RWPE1 (cell line): ENCODE measurements around the gene UPK3BL1.
A peak's percentile ranks its signal among the peaks of the same experiment; 100 is the strongest.
"Not testable (repeated sequence)": the region's sequence is repeated elsewhere in the genome, so short reads cannot be mapped to it uniquely, and the experiment has no call there.

Source experiments
- CTCF ChIA-PET: fragments of 350-600 bp; sonication (Branson Sonifier 250); formaldehyde crosslinking; extraction: SDS; loops from one replicate; lab custom pipeline; 2021; lab: Yijun Ruan, JAX
- POLR2A ChIA-PET: fragments of 400-600 bp; formaldehyde crosslinking; extraction: SDS; loops from one replicate; lab custom pipeline; 2020; ENCODE audit warnings: antibody characterized with exemption; ENCODE audit not compliant: low non-redundant PET; lab: Yijun Ruan, JAX
- DNase-seq: peaks from one replicate; pipeline ENCODE4 v3.0.0; 2012; ENCODE audit warnings: low spot score
- H3K27ac ChIP-seq: fragments of 450-650 bp; 2 replicates; pipeline ENCODE4 v1.5.1; 2017

The UPK3BL1 gene

GRCh38 chr7:102647813-102648212 lies 5.2 kb upstream of the UPK3BL1 start:
- DNase-seq, H3K27ac ChIP-seq, POLR2A ChIA-PET, CTCF ChIA-PET: not testable (repeated sequence)

GRCh38 chr7:102643404-102643803 lies 813 bp upstream of the UPK3BL1 start:
- CTCF ChIA-PET, POLR2A ChIA-PET, DNase-seq, H3K27ac ChIP-seq: not testable (repeated sequence)

- H3K27ac ChIP-seq, POLR2A ChIA-PET, CTCF ChIA-PET, DNase-seq: not testable (repeated sequence)
Observed at GRCh38 chr7:102638848-102639247, 3.7 kb downstream of the UPK3BL1 start.

- POLR2A ChIA-PET, CTCF ChIA-PET, H3K27ac ChIP-seq, DNase-seq: not testable (repeated sequence)
Observed at GRCh38 chr7:102636956-102637355, 5.6 kb downstream of the UPK3BL1 start.

GRCh38 chr7:102635354-102635753 lies 7.2 kb downstream of the UPK3BL1 start:
- POLR2A ChIA-PET, CTCF ChIA-PET, H3K27ac ChIP-seq: not testable (repeated sequence)

DNA sequence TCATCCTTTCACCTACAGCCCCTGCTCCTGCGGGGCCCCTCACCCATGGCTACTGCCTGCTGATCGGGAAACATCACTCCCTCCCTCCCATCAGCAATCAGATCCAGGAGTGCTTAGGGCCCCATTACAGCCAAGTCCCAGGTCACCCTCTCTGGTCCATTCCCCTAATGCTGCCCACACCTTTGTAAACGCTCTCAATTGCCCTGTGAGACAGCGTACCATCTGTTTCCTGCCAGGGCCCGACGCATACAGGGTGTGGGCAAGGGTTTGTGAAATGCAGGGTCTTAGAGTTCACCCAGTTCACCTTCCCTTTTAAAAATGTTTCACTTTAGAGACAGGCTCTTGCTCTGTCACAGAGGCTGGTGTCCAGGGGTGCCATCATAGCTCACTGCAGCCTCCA lies 8.3 kb downstream of the UPK3BL1 start:
- H3K27ac ChIP-seq, POLR2A ChIA-PET, CTCF ChIA-PET, DNase-seq: not testable (repeated sequence)

More at GRCh38 chr7:102635354-102635753, 7.2 kb downstream of the UPK3BL1 start:
- not testable (repeated sequence) for DNase-seq

DNA sequence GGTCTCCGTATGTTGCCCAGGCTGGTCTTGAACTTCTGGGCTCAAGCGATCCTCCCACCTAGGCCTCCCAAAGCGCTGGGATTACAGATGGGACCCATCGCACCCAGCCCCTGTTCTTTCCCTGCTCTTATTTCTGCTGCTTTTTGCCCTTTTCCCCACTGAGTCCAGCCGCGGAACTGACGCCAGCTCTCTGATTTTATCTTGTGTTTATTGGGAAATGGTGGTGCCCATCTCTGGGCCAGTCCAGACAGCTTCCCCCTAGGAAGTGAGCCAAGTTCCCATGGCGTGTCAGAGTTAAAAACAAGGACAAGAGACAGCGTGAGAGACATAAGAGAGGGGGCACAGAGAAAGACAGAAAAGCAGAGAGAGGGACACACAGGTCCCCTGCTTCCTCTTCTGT lies 12.0 kb downstream of the UPK3BL1 start:
- POLR2A ChIA-PET, DNase-seq, CTCF ChIA-PET: not testable (repeated sequence)
- peak overlapping the region; percentile 42; the same call in 1 of the 2 replicates for H3K27ac ChIP-seq

DNA sequence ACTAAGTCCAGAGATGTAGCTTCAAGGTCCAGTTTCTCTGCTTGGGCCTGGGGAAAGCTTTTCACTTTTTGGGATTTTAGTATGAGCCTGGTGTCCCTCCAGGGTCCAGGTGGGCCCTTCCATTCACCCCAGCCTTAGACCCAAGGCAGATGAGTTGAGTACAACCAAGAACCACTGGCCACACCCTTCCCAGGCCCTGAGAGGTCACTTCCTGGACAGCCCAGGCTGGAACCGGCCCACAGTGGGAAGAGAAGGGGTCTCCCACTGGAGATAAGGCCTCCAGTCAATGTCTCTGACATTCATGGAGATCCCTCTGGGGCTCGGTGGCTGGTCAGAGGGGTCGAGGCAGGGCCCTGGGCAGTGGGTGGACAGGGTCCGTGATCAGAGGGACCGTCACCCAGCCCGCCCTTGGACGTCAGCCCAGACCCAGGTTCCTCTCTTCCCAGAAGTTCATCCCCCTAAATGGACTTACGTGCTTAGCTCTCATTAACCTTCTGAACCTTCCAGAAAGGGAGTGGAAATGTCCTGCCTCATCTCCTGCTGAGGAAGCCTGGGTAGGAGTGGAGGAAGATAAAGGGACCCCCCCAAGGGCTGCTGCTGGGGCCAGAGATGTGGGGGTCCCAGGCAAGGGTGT lies 15.2 kb downstream of the UPK3BL1 start:
- DNase-seq, POLR2A ChIA-PET, CTCF ChIA-PET, H3K27ac ChIP-seq: not testable (repeated sequence)

DNA sequence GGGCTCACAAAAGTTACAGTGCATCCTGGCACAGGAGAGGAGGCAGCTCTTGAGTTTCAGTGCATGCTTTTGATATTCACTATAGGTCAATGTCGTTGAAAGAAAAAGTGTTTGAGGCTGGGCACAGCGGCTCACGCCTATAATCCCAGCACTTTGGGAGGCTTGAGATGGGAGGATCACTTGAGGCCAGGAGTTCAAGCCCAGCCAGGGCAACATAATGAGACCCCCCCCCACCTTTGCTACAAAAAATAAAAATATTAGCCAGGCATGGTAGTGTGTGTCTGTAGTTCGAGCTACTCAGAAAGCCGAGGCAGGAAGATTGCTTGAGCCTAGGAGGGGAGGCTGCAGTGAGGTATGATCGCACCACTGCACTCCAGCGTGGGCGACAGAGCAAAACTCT lies 24.5 kb downstream of the UPK3BL1 start:
- CTCF ChIA-PET, DNase-seq, H3K27ac ChIP-seq, POLR2A ChIA-PET: not testable (repeated sequence)

DNA sequence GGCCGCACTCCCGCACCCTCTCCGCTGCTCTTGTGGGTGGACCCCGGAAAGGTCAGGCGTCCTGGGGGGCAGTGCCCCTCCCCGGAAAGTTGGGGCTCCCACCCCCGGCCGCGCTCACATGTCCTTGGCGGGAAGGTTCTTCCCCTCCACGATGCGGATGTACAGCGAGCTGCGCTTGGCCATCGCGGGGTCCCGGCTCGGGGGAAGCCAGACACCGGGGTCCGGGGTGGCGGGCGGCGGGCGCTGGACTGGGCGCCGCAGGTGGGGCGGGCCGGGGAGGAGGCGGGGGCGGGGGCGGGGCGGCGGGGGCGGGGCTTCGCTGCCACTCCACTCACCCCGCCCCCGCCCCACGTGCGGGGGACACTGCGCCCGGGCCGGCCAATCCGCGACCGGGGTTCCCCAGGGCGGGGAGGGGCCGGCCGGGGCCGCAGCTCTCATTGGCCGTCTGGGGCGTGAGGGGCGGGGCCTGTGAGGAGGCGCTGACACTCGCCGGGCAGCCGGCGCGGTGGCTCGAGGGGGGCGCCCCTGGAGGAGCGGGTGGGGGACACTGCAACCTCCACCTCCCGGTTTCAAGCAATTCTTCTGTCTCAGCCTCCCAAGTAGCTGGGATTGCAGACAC lies 26.0 kb downstream of the UPK3BL1 start, which contains the start of gene RASA4:
TSS of gene RASA4 (minus strand) at position 250 of the 619 bp plus-strand sequence. CDS start at position 183, 67 bp downstream.
- DNase-seq, H3K27ac ChIP-seq, CTCF ChIA-PET, POLR2A ChIA-PET: not testable (repeated sequence)

GRCh38 chr7:102615930-102616329 lies 26.7 kb downstream of the UPK3BL1 start:
- H3K27ac ChIP-seq, POLR2A ChIA-PET, CTCF ChIA-PET, DNase-seq: not testable (repeated sequence)

DNA sequence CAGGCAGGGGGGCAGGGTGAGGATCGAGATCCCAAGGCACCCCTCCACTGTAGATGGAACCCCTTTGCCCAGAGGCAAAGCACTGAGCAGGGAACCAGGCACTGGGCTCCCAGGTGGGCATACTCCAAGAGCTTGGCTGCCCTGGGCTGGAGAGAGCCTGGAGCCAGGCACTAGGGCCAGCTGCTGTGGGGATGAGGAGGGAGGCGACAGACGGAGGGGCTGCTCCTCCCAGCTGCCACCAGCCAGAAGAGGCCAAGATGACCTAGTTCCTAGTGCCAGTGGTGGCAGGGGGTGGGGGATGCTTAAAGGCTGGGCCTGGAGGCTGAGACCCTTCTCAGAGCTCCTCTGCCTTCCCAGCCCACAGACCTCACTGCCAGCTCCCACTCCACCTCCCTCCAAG lies 27.7 kb downstream of the UPK3BL1 start:
- CTCF ChIA-PET, H3K27ac ChIP-seq, POLR2A ChIA-PET, DNase-seq: not testable (repeated sequence)

DNA sequence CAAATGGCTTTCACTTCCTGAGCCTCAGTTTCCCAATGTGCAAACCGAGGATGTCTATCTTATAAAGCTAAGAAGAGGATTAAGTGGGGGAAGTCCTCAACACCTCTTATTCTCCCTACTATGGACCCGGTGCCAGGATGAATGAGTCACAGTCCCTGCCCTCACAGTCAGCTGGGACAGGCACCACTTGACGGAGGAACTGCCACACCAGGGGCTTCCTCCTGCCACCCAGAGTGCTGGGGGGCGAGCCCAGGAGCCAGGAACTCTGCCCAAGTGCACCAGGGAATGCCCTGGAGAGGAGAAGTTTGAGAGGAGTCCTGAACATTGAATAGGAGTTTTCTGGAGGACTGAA lies 28.3 kb downstream of the UPK3BL1 start:
- POLR2A ChIA-PET, CTCF ChIA-PET, H3K27ac ChIP-seq, DNase-seq: not testable (repeated sequence)

DNA sequence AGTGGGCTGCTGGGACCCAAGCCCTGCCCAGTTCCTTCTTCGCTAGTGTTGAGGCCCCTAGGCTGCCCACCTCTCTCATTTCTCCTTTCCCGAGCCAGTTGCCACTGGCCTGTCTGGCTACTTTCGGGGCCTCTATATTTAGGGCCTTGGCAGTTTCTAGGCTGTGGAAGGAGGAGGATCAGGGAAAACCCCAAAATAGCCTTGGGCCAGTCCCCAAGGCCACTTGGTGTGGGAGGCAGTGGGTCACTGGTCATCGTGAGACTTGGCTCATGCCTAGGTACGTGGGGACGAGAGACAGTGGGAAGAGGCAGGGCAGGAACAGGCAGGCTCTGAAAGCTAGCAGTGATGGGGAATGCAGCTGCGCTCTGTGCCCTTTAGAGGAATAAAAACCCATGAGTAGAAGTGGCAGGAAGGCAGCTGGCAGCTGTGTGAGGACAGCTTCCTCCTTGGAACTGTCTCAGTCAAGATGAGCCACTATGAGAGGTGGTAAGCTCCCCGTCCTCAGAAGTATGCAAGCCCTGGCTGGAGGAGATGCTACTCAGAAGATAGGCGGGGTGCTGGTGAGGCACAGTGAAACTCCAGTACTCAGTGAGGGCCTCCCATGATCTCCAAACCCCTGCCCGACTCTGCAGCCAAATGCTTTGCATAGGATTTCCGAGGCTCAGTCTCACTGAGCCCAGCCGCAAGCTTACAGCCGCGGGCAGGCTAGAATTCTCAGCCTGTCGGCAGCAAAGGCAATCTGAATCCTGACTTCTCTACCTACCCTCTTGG lies 28.8 kb downstream of the UPK3BL1 start:
- DNase-seq, CTCF ChIA-PET, POLR2A ChIA-PET, H3K27ac ChIP-seq: not testable (repeated sequence)

- CTCF ChIA-PET, H3K27ac ChIP-seq, DNase-seq, POLR2A ChIA-PET: not testable (repeated sequence)
Observed at GRCh38 chr7:102611675-102612325, 30.8 kb downstream of the UPK3BL1 start.

GRCh38 chr7:102611013-102611674 lies 31.4 kb downstream of the UPK3BL1 start:
- H3K27ac ChIP-seq, POLR2A ChIA-PET, CTCF ChIA-PET, DNase-seq: not testable (repeated sequence)
